ENCODE measurements around the gene ADAMTSL1. TPM values are rescaled to one million over a fixed set of nuclear protein-coding genes. Genes with fewer than 3 reads are reported as not detected.

Gene ADAMTSL1
- polyA plus RNA-seq, 12 donors = 8.4 to 25.2 (median 16.0) TPM; not detected in 1

GRCh38 chr9:18761742-18762300 lies 287.9 kb downstream of the ADAMTSL1 start:
- DNase-seq = no peak

GRCh38 chr9:18766989-18767550 lies 293.1 kb downstream of the ADAMTSL1 start:
- DNase-seq = no peak

GRCh38 chr9:18768951-18769622 lies 295.1 kb downstream of the ADAMTSL1 start:
- no peak for DNase-seq

GRCh38 chr9:18770131-18770908 lies 296.4 kb downstream of the ADAMTSL1 start:
- DNase-seq = no peak

- DNase-seq = peak; percentile 48
Measured at GRCh38 chr9:18771011-18771410, 297.1 kb downstream of the ADAMTSL1 start.

- DNase-seq = no peak
Measured at GRCh38 chr9:18771763-18772162, 297.8 kb downstream of the ADAMTSL1 start.

- DNase-seq = no peak
Measured at GRCh38 chr9:18775241-18775640, 301.3 kb downstream of the ADAMTSL1 start.

- no peak for DNase-seq
Measured at GRCh38 chr9:18775930-18776329, 302.0 kb downstream of the ADAMTSL1 start.

- no peak for DNase-seq
Measured at GRCh38 chr9:18776836-18777820, 303.2 kb downstream of the ADAMTSL1 start.

- no peak for DNase-seq
Measured at GRCh38 chr9:18778147-18778546, 304.2 kb downstream of the ADAMTSL1 start.

GRCh38 chr9:18778846-18779245 lies 304.9 kb downstream of the ADAMTSL1 start:
- no peak for DNase-seq

GRCh38 chr9:18783909-18784308 lies 310.0 kb downstream of the ADAMTSL1 start:
- no peak for DNase-seq

- DNase-seq = no peak
Measured at GRCh38 chr9:18785604-18786003, 311.7 kb downstream of the ADAMTSL1 start.

- no peak for DNase-seq
Measured at GRCh38 chr9:18786196-18786595, 312.2 kb downstream of the ADAMTSL1 start.

GRCh38 chr9:18786911-18787650 lies 313.1 kb downstream of the ADAMTSL1 start:
- peak; percentile 58 for DNase-seq

GRCh38 chr9:18788256-18788655 lies 314.3 kb downstream of the ADAMTSL1 start:
- no peak for DNase-seq

- DNase-seq = no peak
Measured at GRCh38 chr9:18791074-18791473, 317.1 kb downstream of the ADAMTSL1 start.

- DNase-seq = no peak
Measured at GRCh38 chr9:18793122-18793521, 319.2 kb downstream of the ADAMTSL1 start.

GRCh38 chr9:18795947-18796671 lies 322.2 kb downstream of the ADAMTSL1 start:
- DNase-seq = no peak

GRCh38 chr9:18796696-18797270 lies 322.8 kb downstream of the ADAMTSL1 start:
- no peak for DNase-seq

Measured in muscle of arm (tissue), 12 donors.